IPS-18c (cell line): ENCODE results near the gene ELMO1.

Experiments used
- H3K4me3 ChIP-seq: 2 replicates; pipeline ENCODE4 v1.7.0; 2013; ENCODE audit warnings: low read depth, mild to moderate bottlenecking, low read length, moderate library complexity; ENCODE audit not compliant: insufficient read depth
- H3K9me3 ChIP-seq: one replicate; pipeline ENCODE4 v1.6.1; 2013; ENCODE audit warnings: mild to moderate bottlenecking, low read length, moderate library complexity; ENCODE audit not compliant: control insufficient read depth, insufficient read depth

Gene ELMO1

GRCh38 chr7:37054624-37055241 lies 393.9 kb downstream of the ELMO1 start:
- H3K4me3 ChIP-seq = no peak overlapping the region
- H3K9me3 ChIP-seq = no peaks in the 10 kb centered on the region

DNA sequence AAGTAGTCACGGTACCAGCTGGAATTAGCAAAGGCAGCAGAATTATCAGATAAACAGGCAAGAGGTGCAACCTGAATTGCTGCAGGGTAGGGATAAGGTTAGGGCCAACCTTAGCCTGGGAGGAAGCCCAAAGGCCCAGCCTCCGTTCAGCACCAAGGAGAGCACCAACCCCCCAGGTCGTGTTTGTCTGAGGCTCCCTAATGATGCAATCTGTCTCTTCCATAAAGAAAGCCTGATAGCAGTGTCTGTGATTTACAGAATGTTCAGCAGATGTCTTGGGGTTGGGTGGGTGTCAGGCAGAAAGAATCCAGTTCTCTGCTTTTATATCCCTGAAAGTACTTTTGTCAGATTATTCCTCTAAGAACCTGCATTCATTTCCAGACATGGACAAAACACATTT lies 396.0 kb downstream of the ELMO1 start:
- H3K9me3 ChIP-seq = no peaks in the 10 kb centered on the region
- no peak overlapping the region for H3K4me3 ChIP-seq

DNA sequence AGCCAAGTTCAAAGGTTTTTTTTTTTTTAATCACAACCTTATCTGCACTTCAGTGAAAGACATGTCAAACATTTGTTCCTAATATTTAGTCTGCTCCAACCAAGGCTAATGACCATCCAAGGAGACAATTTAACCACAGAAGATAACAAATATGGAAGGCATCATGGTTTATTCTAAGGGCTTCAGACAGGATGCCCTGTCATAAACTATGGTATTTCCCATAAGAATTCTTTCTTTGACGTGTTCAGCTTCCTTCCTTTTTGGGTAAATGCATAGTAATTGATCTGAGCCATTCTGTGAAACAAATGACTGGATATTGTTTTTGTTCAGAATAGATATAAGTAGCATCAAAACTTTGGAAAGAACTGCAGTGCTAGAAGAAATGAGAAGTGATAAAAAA lies 397.9 kb downstream of the ELMO1 start:
- Histone ChIP-seq H3K4me3 (no peak overlapping the region), H3K9me3 (no peaks in the 10 kb centered on the region)

GRCh38 chr7:37048674-37049073 lies 400.0 kb downstream of the ELMO1 start:
- Histone ChIP-seq H3K4me3 (no peak overlapping the region), H3K9me3 (no peaks in the 10 kb centered on the region)

DNA sequence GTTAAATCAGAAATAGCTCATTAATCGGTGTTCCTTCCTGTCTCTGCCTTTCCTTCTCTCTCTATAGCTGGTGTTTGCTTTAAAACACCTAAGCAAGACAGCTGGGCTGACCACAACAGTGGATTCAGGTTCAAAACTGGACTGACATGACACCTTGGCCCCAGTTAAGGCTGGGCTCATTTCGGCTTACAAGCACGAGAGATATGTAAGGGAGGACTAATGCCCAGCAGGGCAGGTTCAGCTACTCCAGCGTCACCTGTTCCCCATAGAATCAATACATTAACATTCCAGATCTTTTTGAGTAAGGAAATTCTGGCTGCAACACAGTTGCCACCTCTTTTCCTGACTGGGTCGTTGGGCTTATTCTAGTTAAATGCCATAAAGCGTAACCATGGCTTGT lies 401.4 kb downstream of the ELMO1 start:
- Histone ChIP-seq H3K9me3 (no peaks in the 10 kb centered on the region), H3K4me3 (no peak overlapping the region)

DNA sequence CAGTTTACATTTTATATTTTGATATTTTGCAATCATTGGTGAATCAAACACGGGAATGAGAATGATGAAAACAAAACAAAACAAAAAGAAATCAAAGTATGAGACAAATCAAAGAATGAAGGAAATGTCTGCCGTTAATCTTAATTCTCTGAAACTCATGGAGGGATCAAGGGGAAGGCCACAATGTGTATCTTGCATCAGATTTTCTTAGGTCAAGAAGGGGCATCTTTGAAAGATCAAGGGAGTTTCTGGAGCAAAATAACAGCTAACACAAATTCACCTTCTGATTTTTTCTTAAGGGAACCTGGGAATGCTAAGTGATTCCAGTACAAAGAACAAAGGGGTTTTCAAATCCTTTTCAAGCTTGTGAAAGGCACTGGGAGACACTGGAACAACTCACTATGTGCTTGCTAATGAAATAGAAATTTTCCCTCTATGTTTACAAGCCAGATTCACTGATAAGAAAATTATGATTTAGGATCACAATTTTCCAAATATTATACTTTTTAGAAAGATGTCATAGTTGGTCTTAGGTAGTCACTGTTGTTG lies 402.1 kb downstream of the ELMO1 start:
- Histone ChIP-seq H3K4me3 (no peak overlapping the region), H3K9me3 (no peaks in the 10 kb centered on the region)

- Histone ChIP-seq H3K4me3 (no peak overlapping the region), H3K9me3 (no peaks in the 10 kb centered on the region)
These were observed 402.9 kb downstream of the ELMO1 start for GRCh38 chr7:37045681-37046179.

DNA sequence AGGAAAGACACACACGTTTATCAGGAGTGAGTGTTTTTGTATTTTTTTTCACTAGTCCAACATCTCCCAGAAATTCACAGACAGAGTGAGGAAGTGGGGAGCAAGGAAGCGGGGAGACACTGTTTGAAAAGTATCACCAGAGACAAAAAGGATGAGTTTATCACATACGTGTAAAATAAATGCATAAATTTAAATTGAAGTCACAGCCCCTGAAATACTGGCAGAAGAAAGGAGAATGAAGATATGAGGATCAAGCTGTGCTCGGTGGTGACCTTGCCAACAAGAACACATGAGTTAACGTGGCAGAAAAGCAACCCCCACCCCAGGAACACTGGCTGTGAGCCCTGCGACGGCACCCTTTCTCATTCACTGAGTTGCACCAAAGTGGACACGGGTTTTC lies 407.2 kb downstream of the ELMO1 start:
- H3K4me3 ChIP-seq = no peak overlapping the region

GRCh38 chr7:37040330-37040729 lies 408.3 kb downstream of the ELMO1 start:
- Histone ChIP-seq H3K9me3 (no peaks in the 10 kb centered on the region), H3K4me3 (no peak overlapping the region)

More for the DNA sequence above, 407.2 kb downstream of the ELMO1 start:
- no peaks in the 10 kb centered on the region for H3K9me3 ChIP-seq

DNA sequence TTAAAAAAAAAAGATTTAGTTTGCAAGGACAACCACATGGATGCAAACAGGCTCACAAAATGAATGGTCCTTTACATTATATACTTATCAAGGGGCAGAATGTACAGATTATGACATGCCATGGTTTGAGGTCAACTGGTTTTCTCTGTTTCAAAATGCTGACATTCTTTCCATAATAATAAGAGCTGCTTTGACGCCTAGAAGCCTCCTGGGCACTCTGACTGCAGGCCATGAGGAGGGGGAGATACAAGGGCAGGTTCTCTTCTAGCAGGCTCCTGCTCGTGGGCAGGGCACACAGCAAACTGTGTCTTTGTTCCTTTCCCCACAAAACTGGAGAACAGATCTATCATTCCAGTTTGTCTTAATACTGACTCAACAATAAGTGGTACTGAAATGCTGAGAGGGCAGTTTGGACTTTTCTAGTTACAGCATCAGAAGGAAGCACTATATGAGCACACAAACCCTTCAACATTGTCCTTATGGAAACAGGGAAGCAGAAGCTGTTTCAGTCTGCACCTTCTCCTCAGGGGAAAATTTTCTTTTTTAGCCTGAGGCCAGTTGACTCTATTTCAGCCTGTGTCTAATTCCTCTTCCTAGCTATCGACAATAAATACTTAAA lies 409.4 kb downstream of the ELMO1 start:
- Histone ChIP-seq H3K9me3 (no peaks in the 10 kb centered on the region), H3K4me3 (no peak overlapping the region)

- Histone ChIP-seq H3K9me3 (no peaks in the 10 kb centered on the region), H3K4me3 (no peak overlapping the region)
These were observed 410.0 kb downstream of the ELMO1 start for GRCh38 chr7:37038706-37039105.

GRCh38 chr7:37037286-37037685 lies 411.4 kb downstream of the ELMO1 start:
- no peak overlapping the region for H3K4me3 ChIP-seq

DNA sequence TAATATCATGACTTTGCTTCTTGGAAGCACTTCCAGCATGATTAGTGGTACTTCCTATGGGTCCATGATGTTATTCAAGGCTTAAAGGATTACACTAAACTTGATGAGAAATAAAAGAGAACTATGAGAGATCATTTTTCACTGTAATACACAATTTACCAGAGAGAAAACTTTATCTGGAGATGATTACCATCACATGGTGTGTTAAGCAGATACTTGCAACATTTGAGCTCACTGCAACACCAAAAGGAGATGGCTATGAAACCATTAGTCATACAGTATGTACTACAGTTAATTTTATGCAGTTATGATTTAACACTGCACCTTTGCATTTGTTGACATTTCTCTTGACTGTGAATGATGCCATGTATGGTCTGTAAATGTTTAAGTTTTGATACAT lies 413.0 kb downstream of the ELMO1 start:
- Histone ChIP-seq H3K9me3 (no peaks in the 10 kb centered on the region), H3K4me3 (no peak overlapping the region)

More at GRCh38 chr7:37037286-37037685, 411.4 kb downstream of the ELMO1 start:
- no peaks in the 10 kb centered on the region for H3K9me3 ChIP-seq

- H3K4me3 ChIP-seq = no peak overlapping the region
- no peaks in the 10 kb centered on the region for H3K9me3 ChIP-seq
These were observed 415.5 kb downstream of the ELMO1 start for GRCh38 chr7:37033141-37033540.

DNA sequence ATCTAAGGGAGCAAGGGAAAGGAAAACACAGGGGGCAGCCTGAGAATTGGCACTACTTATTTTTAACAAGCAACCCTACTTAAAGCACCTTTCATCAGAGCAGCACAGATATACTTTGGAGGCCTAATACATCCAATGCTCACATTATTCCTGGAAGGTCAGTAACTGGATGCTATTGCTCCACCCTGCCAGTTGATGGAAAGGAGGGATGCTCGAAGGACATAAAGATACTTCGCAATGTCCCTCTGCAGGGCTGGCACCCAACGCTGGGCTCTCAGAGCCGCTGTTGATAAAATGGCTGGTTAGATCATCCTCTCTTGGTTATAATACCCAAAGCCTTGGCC lies 416.4 kb downstream of the ELMO1 start:
- no peaks in the 10 kb centered on the region for H3K9me3 ChIP-seq
- H3K4me3 ChIP-seq = no peak overlapping the region

DNA sequence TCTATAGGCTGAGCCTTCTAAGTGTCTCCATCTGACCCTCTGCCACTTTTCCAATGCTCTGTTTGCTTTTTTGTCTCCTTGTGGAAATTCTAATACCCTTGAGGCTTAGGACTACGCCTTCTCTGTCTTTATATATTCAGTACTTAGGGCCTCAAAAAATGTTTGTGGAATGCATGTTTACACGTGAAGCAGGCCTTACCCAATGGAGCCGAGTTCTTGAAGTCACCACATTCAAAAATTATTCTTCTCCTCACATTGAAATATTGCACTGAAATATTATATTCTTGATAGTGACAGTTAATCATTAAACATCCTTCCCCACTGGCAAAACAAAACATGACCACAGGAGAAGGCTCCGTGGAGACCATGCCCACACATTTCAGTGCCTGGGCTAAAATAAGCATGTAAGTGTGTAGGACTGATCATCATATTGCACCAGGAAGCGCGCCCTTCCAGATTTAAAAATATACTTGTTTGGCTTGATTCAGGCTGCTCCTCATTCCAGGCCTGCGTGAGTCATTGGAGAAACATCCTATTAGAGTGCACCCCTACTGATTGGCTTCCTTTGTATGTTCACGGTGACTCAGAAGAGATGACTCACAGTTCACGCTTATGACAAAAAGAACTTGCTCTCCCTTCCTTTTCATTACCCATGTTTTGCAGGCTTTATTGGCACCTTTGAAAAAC lies 416.9 kb downstream of the ELMO1 start:
- no peak overlapping the region for H3K4me3 ChIP-seq

DNA sequence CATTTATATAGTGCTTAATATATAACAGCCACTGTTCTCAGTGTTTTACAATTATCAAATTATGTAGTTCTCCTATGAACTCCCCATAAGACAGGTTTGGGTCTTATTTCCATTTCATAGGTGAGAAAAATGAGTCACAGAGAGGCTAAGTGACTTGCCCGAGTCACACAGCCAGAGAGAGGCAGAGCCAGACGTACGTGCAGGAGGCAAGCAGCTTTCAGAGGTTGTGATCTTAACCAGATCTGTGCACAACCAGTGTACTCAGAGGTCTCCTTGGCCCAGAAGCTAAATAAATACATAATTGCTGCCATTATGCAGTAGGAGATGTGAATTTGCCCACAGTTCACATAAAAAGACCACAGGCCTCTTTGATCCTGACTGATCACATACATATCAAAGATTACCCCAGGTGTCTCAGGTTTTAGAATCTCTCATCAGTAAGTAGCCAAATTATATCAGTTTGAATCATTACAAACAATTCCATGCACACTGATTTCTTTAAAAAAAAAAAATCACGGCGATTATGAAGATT lies 419.7 kb downstream of the ELMO1 start:
- Histone ChIP-seq H3K4me3 (no peak overlapping the region), H3K9me3 (no peaks in the 10 kb centered on the region)

More for the DNA sequence above, 416.9 kb downstream of the ELMO1 start:
- no peaks in the 10 kb centered on the region for H3K9me3 ChIP-seq
